ENCODE results near the gene ZNF470. TPM values are rescaled to one million over a fixed set of nuclear protein-coding genes. Genes with fewer than 3 reads are reported as not detected.
A peak's percentile ranks its signal among the peaks of the same experiment; 100 is the strongest.

Gene ZNF470
- 2.0 and 2.1 TPM in 2 replicates for total RNA-seq
- polyA plus RNA-seq (2012) = 2.6 TPM

DNA sequence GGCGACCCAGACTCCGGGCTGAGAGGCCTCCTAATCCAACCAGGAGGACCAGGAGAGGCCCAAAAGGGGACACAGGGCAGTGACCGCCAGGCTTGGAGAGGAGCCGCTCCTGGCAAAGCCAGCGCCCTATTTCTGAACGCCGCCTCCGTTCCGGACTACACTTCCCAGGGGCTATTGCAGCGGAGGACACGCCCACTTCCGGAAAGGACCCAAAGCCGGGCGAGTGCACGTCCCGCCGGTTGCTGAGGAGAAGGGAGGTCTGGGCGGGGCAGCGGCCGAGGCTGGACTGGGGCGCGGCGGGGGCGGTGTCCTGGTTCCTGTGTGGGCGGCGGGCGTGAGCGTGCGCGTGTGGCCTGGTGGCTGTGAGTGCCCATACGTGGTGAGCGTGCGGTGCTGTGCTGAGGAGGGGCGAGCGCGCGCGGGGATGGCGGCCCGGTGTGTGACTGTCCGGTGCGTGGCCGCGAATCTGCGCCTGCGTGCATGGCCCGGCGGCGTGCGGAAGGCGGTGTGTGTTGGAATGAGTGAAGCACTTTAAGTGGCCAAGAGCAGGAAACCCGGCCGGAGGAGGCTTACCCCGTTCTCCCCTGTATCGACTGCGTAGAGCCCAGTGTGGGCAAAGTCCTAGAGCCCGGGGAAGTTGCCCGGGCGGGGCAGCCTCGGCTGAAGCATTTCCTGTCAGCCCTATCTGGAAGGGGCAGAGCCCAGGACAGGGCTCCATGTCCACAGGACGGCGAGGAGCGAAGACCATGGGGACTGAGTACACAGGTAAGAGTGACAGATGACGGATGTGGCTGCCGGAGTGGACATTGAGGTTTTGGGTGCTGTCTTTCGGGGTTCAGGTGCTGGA is at the start of gene ZNF470:
TSS of gene ZNF470 (plus strand) at position 195 of the 847 bp plus-strand sequence. CDS start 2,844 bp downstream, outside the sequence.
- DNase-seq (ENCODE audit: low read depth) = peak; percentile 85

DNA sequence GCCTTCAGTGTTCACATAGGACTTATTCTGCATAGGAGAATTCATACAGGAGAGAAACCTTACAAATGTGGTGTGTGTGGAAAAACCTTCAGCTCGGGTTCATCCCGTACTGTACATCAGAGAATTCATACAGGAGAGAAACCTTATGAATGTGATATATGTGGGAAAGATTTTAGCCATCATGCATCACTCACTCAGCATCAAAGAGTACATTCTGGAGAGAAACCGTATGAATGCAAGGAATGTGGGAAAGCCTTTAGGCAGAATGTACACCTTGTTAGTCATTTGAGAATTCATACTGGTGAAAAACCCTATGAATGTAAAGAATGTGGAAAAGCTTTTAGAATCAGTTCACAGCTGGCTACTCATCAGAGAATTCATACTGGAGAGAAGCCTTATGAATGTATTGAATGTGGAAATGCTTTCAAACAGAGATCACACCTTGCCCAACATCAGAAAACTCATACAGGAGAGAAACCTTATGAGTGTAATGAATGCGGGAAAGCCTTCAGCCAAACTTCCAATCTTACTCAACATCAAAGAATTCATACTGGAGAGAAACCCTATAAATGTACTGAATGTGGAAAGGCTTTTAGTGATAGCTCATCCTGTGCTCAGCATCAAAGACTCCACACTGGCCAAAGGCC is 41.9 kb upstream of the ZNF470 start:
- no peak for DNase-seq (ENCODE audit: low read depth)

DNA sequence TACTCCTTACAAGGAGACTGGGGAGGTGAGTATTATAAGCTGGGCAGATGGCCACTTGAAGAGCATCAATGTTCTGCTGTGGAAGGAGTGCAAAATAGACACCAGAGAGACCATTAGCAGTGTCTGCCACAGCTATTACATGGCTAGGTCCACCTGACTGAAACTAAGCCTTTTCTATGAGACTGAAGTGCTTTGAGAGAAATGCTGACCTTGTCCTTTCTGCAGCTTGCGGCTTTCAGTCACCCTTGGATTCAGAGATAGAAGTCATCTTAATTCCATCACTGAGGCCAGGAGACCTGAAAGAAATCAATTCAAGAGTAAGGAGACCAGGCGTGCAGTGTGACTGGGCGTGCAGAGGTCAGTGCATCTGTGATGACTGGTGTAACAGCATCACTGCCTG is 29.8 kb upstream of the ZNF470 start:
- DNase-seq (ENCODE audit: low read depth) = no peak

DNA sequence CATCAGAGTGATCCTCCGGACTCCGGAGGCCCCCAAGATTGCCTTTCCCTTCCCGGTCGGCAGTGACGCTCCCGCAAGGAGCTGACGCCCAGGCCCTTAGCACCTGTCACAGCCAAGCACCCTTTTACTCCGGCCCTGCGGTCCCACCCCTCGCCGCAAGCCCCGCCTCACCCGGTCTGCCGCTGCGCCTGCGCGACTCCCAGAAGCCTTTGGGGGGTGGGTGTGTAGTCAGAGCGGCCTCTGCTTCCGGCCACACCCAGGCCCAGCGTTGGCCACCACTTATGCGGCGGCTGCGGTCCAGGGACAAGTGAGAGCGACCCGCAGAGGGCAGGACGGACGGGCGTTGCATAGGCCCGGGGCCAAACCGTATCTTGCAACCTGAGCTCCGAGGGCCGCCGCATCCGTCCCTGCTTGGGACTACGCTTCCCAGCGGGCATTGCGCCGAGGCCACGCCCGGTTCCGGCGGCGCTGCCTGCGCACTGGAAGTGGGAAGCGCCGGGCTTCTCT is 29.0 kb upstream of the ZNF470 start:
- peak; percentile 87 for DNase-seq (ENCODE audit: low read depth)

DNA sequence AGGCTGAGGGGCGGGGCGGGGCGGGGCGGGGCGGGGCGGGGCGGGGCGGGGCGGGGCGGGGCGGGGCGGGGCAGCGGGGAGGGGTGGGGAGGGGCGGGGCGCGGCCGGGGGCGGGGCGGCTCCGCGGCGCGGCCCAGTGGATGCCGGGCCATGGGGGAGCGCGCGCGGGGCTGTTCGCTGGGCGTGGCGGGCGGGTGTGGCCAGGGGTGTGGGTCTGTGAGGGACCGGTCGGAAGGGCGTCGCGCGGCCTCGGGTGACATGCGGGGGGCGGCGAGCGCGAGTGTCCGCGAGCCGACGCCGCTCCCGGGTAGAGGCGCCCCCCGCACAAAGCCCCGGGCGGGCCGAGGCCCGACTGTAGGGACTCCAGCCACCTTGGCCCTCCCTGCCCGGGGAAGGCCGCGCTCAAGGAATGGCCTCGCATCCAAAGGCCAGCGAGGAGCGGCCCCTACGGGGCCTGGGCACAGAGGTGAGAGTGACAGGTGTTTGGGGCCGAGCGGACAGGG is 28.5 kb upstream of the ZNF470 start, which contains the start of gene ZFP28:
TSS of gene ZFP28 (plus strand) at position 188 of the 503 bp plus-strand sequence. CDS start at position 259, 71 bp downstream.
- peak; percentile 61 for DNase-seq (ENCODE audit: low read depth)

DNA sequence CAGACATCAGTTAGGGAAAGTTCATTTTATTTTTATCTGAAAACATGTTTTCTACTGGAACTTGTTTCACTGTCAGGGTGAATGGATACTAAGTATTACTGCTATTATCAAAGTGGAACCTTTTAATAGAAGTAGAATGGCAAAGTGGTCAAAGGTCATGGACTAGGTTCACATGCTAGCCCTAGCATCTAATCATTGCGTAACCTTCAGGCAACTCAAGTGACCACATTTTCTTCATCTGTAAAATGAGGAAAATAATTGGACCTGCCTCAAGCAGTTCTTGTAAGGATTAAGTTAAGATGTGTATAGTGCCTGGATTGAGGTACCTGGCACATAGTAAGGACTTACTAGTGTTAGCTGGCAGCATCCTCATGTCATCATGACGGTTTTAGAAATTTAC is 23.5 kb upstream of the ZNF470 start:
- no peak for DNase-seq (ENCODE audit: low read depth)

DNA sequence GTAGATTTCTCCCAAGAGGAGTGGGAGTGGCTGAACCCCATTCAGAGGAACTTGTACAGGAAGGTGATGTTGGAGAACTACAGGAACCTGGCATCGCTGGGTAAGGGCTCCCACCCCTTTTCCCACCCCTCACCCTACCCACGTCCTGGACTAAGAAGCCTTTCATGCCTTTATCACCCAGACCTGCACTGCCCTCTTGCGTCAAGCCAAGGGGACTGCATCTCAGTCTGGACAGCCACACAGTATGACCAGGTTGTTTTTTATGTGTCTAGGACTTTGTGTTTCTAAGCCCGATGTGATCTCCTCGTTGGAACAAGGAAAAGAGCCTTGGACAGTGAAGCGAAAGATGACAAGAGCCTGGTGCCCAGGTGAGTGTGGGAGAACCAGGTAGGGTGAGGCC is 19.7 kb upstream of the ZNF470 start:
- no peak for DNase-seq (ENCODE audit: low read depth)

DNA sequence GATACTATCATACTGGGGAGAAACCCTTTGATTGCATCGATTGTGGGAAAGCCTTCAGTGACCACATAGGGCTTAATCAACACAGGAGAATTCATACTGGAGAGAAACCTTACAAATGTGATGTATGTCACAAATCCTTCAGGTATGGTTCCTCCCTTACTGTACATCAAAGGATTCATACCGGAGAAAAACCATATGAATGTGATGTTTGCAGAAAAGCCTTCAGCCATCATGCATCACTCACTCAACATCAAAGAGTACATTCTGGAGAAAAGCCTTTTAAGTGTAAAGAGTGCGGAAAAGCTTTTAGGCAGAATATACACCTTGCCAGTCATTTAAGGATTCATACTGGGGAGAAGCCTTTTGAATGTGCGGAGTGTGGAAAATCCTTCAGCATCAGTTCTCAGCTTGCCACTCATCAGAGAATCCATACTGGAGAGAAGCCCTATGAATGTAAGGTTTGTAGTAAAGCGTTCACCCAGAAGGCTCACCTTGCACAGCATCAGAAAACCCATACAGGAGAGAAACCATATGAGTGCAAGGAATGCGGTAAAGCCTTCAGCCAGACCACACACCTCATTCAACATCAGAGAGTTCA is 12.9 kb upstream of the ZNF470 start:
- DNase-seq (ENCODE audit: low read depth) = no peak

DNA sequence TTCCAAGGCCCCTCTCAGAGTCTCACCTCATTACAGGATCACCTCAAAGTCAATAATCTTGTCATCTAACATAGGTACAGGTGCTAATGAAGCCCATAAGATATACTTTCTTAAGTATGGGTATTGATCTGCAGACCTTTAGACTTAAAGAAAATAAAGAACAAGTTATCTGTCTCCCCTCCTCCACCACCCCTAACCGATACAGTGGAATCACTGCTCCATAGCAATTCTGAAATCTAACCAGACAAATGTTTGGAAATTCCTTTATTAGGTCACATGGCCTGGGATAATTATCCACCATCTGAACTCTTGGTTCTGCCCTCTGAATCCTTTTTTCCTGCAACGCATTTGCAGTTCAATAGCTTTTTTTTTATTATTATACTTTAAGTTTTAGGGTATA is 4.5 kb upstream of the ZNF470 start:
- no peak for DNase-seq (ENCODE audit: low read depth)

DNA sequence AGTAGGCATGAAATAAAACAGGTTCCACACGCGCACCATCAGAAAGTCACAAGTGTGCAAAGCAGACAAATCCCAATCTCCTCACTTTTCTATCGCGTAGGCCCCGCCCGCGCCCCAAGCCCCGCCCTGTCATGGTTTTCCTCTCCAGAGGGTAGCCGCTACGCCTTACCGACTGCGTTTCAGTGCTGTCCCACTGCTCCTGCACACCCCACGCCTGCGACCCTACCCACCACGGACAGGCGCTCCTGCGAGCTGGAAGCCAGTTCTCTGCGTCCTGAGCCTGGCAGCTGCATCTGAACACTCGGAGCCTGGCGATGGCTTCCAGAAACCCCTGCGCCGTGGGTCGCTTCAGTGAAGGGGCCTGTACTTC is 379 bp upstream of the ZNF470 start:
- no peak for DNase-seq (ENCODE audit: low read depth)

DNA sequence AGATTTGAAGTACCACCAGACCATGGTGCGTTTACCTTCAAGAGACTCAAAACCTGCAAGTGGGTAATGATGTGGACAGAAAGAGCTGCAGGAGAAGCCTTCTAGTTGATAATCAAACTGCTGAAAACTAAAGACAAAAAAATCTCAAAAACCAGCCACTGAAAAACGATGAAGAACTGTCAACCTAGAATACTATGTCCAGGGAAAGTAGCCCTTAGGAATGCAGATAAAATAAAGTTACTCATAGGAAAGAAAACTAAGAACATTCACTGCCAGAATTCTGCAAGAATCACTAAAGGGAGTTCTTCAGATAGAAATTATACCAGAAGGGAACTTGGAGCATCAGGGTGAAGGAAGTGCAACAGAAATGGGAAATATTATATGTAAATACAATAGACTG is 5.3 kb downstream of the ZNF470 start:
- no peak for DNase-seq (ENCODE audit: low read depth)

DNA sequence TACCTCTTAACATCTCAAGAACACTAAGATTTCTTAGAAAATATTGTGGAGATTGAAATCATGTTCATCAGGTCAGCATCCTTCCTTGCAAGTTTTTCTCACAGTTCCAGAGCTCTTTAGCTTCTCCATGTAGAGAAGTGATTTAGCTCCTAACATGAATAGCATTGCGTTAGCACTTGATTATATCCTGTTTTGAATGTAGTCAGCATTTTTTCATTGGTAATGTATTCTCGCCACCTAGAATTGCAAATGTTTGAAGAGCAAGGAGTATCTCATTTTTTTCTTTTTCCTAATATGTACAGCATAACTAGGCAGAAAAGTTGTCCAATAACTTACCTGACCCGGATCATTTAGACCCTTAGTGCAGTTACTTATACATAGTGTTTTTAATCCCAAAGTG is 6.6 kb downstream of the ZNF470 start:
- no peak for DNase-seq (ENCODE audit: low read depth)

DNA sequence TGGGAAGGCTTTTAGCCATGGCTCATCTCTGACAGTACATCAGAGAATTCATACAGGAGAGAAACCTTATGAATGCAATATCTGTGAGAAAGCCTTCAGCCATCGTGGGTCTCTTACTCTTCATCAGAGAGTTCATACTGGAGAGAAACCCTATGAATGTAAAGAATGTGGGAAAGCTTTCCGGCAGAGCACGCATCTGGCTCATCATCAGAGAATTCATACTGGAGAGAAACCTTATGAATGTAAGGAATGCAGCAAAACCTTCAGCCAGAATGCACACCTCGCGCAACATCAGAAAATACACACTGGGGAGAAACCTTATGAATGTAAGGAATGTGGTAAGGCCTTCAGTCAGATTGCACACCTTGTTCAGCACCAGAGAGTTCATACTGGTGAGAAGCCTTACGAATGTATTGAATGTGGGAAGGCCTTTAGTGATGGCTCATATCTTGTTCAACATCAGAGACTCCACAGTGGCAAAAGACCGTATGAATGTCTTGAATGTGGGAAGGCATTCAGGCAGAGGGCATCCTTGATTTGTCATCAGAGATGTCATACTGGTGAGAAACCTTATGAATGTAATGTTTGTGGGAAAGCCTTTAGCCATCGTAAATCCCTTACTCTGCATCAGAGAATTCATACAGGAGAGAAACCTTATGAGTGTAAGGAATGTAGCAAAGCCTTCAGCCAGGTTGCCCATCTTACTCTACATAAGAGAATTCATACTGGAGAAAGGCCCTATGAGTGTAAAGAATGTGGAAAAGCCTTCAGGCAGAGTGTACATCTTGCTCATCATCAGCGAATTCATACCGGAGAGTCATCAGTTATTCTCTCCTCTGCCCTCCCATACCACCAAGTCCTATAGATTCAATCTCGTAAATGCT is 10.7 kb downstream of the ZNF470 start:
- DNase-seq (ENCODE audit: low read depth) = no peak

DNA sequence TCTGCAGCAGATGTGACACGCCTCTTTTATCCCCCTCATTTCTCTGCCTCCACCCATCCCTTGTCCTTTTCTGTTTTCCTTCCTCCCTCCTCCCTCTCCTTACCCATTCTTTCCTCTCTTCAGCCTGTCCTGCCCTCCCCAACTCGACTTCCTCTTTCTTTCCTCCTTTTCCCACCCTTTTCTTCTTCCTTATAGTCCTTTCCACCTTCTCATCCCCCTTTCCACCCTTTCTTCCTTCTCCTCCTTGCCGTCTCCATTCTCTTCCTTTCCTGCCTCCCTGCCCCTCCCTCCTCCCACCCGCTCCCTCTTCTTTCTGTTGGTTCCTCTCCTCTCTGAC is 27.1 kb downstream of the ZNF470 start:
- no peak for DNase-seq (ENCODE audit: low read depth)

DNA sequence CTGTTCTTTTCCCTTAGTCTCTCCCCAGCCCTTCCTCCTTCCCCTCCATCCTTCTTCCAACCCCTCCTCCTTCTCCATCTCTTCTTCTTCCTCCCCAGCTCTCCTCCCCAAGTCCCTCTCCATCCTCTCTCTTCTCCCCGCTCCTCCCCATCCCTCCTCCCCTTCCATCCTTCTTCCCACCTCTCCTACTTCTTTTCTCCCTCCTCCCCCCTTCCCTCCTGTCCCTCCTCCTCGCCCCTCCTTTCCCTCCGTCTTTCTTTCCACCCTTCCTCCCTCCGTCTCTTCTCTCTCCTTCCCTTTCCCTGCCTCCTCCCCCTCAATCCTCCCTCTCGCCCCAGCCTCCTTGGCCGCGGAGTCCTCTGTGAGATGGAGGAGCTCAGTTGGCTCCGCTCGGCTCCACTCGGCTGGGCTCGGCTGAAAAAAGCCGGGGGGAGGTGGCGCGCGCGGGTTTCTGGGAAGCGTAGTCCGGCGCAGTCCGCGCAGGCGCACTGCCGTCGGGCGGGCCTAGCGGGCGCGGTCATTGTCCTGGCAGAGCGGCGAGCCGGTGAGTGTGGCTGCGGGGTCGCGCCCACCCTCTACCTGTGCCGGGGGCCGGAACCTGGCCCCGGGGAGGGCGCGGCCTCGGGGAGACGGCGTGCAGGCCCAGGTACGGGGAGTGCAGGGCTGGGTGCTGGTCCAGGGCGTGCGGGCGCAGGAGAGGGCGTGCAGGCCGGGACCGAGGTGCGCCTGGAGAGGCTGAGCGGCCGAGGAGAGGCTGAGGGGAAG is 27.7 kb downstream of the ZNF470 start, which contains the start of gene ZNF71:
TSS of gene ZNF71 (plus strand) at position 520 of the 765 bp plus-strand sequence. CDS start 6,257 bp downstream, outside the sequence.
- peak; percentile 90 for DNase-seq (ENCODE audit: low read depth)

DNA sequence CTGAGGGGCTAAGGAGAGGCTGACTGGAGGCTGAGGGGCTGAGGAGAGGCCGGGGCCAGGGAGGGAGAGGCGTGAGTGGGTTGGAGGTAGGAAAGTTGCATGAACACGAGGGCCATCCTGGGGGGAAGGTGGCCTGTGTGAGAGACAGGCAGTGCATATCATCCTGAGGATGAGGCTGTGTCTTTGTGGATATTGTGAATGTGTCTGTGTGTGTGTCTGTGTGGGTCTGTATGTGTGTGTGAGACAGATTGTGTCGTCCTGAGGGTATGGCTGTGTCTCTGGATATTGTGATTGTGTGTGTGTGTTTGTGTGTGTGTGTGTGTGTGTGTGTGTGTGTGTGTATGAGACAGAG is 28.3 kb downstream of the ZNF470 start:
- no peak for DNase-seq (ENCODE audit: low read depth)

DNA sequence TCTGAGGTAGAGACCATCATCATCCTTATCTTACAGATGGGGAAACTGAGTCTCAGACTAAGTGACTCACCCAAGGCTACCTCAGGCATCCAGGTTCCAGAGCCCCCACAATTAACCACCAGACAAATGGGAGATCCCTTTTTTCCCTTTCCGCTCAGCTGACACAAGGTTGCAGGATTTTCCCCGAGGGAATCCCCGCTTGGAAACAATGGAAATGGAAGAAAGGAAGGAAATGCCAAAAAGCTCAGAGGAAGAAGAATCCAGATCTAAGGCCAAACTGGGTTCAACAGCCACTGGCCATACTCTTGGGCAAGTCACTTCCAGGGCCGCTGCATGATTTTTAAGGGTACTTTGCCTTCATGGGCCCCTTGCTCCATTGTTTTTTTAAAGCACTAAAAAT is 29.4 kb downstream of the ZNF470 start:
- DNase-seq (ENCODE audit: low read depth) = no peak

DNA sequence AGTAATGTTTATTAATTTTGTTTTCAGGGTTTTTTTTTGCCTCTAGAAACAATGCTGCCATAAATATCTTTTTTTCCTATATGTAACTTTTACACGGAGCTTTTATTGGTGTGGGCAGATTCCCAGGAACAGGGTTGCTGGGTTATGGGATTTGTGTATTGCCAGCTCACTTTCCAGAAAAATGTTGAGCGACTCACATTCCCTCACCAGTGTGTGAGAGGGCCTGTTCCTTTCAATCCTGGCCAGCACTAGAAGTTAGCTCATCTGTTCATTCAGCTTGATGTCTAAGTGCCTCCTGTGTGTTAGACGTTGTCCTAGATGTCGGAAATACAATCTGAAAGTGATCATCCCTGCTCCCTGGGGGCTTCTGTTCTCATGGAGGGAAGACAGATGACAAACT is 30.4 kb downstream of the ZNF470 start:
- DNase-seq (ENCODE audit: low read depth) = no peak

DNA sequence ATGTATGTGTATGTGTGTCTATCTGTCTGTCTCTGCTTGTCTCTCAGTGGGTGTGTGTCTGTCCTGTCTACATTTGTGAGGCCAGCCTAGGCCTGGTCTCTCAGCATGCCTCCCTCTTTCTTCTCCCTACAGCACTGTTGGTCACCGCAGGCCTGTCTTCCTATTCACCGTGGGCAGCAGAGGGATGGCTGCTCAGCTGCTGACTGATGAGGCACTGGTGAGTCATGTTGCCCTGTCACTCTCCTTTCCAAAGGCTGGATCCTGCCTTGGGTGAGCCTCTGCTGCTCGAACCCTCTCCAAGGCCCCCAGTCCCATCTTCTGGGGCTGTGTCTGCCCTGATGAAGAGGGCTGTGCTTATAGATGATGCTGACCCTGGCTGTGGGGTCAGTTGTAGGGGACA is 34.1 kb downstream of the ZNF470 start:
- peak; percentile 19 for DNase-seq (ENCODE audit: low read depth)

DNA sequence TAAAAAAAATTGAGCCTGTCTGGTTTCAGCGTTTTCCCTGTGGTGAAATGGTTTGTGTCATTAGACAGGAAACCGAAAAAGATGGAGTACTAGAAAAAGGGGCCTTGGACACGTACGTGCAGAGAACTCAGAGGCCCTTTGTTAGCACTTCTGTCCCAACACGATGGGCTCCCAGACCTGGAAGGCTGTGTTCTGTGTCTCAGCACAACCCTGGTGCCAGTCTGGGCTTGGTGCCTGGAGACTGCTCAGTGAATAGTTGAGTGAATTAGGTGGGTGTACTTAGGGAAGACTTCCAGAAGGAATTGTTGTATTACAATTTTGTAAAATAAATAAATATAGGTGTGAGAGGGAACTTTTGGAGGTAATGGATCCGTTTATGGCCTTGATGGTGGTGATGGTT is 36.6 kb downstream of the ZNF470 start:
- DNase-seq (ENCODE audit: low read depth) = no peak
